M059J (cell line): ENCODE measurements around the gene ITGB3. TPM values are rescaled to one million over a fixed set of nuclear protein-coding genes. Genes with fewer than 3 reads are reported as not detected.
"Not testable (repeated sequence)": the region's sequence is repeated elsewhere in the genome, so short reads cannot be mapped to it uniquely, and the experiment has no call there.

ENCODE experiments used
- DNase-seq: peaks from one replicate; pipeline ENCODE4 v3.0.0-alpha.2; 2012; ENCODE audit warnings: low read depth
- total RNA-seq: library from RNA; depleted of rRNA; stranded (reverse); fragments of >200 nt; shearing (Covaris generic); gene quantifications from 2 replicates; pipeline ENCODE4 v1.2.3, GENCODE V29; 2014

Gene ITGB3
- total RNA-seq, 1 experiment from 2014 or later = 3.1 TPM

DNA sequence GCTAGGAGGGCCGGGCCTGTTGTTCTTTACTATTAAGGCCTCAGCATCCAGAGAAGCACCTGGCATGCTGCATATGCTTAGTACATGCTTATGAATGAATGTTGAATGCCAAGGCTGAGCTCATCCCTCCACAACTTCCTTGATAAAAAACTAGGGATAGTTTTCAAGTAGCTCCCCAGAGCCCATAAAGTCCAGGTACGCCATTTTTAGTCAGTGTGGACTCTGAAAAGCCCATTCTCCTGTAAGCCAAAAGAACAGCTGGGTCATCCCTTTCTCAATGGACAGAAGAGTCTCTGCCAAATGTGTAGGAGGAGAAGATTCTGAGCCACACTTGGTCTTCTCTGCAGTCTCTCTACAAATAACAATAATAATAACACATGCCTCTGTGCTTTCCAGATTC, 8.9 kb upstream of the ITGB3 start:
- DNase-seq = no peak

DNA sequence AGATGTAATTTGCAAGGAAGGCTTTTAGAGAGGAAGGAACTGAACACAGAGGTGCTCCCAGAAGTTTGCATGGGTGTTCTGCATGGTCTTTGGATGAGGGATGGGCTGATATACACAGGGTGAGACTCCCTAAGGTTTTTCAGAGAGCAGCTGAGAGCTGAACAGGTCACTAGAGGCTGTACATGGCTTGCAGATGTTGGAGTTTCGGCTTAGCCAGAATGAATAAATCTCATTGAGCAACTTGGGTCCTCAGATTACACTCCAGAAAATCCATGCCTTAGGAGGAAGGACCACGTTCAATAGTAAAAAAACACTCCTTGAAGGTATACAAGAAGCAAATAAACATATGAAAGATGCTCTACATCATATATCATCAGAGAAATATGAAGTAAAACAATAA, 7.5 kb upstream of the ITGB3 start:
- no peak for DNase-seq

DNA sequence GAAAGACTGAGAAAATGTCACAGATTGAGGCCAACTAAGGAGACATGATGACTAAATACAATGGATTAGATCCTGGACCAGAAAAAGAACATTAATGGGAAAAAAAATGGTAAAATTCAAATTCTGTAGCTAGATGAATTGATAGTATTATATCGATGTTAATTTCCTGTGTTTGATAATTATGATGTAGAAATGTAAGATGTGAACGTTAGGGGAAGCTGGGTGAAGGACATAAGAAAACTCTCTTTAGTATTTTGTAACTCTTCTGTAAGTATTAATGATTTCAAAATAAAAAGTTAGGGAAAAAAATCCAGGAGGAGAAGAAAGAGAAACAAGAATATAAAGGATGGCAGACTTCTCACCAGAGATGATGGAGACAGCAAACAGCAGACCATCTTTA, 2.8 kb upstream of the ITGB3 start:
- no peak for DNase-seq

DNA sequence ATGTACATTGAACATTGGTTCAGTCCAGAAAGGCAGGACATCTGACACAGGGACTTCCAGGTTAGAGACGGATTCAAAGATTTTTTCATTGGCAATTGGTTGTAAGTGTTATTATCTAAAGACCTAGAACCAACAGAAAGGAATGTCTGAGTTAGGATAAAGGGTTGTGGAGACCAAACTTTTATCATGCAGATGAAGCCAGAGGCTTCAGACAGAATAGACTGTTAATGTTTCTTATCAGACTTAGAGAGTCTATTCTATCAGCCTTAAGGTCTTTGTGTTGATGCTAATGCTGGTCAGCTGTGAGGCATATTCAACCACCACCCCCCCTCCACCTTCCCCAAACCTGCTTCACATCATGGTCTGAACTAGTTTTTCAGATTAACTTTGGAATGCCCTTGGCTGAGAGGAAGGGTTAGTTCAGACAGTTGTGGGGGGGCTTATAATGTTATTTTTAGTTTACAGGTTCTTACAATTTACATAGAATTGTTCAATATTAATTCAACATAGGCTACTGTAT, 2.1 kb upstream of the ITGB3 start:
- no peak for DNase-seq

DNA sequence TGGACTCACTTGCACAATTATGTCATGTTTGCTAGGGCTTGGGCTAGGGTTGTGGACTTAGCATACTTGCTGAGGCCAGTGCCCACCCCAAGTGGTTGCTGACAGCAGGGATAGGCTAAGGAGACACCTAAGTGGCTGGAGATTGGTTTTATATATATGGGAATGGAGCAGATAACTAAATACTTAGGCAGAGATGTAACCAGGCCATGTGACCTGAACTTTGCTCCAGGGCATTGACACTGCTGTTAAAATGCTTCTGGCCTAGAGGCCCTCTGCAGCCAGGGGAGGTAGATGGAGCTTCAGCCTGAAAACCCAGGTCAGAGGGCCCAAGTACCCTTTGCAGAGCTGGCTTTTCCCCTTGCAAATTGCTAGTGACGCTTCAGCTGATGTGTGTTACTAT, 1.4 kb upstream of the ITGB3 start:
- DNase-seq = peak; percentile 69

DNA sequence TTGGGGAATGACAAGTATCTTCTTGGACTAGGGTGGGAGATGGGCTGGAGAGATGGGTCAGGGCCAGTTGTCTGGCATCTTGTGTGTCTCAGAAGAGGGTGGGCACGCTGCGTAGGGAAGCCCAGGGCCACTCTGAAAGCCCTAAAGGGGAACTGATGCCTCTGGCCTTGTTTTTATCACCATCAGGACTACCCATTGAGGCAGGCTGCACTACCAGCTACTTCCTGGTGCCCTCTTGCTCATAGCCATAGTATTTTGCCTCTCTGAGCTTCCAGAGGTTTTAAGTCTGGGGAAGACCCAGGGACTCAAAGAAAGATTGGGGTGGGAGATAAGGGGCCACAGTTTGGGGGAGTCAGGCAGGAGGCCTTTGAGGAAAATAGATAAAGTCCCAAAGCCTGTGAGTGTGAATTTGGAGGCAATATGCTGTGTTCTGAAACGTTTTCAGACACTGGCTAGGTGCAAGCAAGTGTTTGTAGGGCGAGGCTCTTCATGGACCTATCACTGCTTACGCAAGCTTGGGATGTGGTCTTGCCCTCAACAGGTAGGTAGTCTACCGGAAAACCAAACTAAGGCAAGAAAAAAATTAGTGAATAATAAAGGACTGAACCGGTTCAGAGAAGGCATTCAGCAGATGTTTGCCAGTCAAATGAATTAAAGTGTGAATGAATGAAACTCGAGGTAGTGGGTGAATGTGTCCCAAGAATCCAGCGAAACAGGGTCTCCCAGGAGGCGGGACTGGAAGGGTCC, 688 bp upstream of the ITGB3 start:
- no peak for DNase-seq

DNA sequence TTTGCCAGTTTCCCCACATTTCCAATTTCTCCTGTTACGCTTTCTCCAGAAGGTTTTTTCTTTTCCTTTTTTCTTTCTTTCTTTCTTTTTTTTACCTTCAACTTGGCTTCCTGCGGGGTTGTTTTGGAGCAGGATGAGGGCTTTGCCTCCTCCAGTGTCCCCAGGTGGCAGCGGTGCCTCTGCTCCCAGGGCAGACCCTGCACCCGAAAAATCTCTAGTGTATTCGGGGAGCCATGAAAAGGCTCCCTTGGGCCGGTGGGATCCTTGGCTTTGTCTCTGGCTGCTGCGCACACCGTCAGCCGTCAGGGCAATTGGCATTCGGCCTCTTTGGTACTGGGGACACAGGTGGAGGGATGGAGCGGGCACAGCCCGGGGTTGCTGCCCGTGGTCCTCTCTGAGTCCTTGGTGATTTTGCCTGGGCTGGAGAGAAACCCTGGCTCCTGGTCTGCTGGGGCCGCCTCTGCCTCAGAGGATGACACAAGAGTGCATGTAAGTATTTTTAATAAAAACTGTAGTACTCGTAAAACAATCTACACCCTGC, 846 bp downstream of the ITGB3 start:
- no peak for DNase-seq

DNA sequence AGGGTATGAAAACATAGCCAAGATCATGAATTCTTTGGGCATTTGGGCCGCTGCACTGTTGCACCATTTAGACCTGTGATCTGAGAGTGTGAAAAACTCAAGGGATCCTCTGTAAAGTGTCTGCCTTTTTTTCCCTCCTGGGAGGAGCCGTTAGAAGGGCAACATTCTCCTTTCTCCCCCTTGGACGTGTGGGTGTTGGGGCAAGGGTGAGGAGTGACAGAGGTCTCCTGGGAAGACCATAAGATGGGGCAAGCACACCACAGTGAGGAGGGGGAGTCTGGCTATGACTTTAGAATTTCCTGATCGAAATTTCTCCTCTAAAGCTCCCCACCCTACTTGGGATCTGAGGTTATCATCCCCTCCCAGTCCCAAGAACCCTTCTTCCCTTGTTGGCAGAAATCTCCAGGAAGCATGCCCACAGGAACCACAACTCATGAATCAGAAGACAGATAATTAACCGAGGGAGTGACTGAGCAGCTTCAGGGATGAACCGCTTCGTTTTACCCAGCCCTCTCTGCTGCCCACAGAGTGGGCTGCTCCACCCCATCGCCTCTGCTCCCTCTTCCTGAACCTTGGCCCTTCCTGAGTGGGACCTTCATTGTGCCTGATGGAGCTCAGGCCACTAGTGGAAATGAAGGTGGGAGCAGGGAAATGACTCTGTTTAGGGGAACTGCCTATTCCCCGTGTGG, 4.2 kb downstream of the ITGB3 start:
- DNase-seq = peak; percentile 94

DNA sequence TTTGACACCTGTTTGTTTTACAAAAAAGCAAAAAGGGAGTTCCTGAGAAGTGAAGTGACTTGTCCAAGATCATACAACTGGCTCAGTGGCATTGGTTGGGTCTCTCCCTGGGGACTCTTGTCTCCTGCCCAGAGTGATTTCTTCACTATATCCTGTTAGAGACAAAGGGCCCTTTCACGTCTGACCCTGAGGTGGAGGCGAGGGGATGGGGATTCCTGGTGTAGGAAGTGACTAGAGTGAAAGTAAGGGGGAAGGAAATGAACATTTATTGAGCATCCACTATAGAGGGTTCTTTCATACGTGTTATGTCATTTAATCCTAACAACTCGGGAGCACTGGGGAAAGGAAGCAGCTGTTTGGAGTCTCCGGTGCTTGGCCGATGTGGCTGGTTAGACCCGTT, 9.0 kb downstream of the ITGB3 start:
- no peak for DNase-seq

DNA sequence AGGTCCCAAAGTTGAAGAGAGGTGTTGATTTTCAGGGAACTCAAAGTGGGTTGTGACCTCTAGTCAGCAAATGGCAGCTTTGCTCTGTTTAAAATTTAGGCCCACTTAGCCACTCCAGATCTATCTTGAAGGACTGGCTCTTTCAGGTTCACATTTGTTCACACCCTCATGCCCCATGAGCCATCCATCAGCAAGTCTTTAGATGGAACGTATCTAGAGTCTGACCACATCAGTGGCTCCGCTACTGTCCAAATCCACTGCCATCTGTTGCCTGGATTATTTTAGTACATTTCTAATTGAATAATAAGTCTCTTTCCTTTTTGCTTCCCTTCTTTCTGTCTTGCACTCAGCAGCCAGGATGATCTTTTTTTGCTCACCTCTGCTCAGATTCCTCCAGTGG, 10.5 kb downstream of the ITGB3 start:
- no peak for DNase-seq

DNA sequence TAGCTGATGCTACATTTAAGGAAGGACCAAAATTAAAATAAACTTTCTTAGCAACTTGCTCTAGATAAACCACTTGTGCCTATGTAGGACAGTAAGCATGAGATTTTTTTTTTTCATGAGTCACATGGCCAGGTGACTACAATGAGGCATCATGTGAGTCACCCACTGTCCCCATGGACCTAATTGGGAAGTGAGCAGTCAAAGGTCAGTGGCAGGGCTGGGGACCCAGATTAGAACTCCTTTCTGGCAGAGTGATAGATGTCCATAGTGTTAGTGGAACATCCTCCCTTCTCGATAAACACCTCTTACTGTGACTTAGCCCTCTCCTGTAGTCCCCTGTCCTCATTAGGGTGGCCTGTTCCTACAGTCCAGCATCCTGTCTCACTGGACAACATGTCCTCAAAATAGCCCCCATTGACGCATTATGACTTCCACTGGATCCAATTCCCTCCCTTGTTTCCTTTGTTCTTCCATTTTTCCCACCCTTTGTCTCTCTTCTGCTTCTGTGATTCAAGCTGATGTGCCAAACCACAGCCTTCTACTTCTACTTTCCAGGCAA, 12.4 kb downstream of the ITGB3 start:
- DNase-seq = peak; percentile 87

DNA sequence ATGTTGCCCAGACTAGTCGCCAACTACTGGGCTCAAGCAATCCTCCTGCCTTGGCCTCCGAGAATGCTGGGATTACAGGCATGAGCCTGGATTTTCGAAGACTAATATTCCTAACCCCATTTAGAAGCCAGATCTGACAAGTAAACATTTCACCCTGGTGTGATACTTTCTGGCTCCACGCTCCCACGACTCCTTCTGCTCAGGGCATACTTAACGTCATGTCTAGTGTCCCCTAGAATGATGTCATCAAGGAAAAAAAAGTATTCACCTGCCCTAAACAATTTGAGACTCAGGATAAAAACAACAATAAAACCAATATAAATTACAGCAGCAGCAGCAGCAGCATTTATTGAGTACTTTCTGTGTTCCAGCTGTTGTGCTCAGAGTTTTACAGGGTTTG, 13.2 kb downstream of the ITGB3 start:
- DNase-seq = peak; percentile 59

DNA sequence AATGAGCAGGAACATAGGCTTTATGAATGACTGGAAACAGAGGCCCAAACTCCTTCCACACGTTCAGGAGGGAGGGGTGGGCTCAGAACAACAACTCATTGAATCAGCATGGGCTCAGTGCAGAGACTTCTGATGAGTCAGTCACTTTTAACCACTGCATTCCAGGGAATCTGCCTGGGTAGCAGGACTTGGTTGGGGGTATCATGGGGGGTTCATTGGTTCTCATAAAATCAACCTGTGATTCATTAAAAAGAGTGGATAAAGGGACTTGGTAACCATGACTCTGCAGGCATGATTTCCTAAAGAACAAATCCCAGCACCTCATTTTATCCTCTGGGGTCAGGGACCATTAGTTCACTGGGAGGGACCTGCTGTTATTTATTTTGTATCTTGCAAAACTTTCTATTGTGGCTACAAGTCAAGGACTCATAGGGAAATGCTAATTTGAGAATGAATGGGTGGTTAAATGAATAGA, 13.8 kb downstream of the ITGB3 start:
- DNase-seq = peak; percentile 98

DNA sequence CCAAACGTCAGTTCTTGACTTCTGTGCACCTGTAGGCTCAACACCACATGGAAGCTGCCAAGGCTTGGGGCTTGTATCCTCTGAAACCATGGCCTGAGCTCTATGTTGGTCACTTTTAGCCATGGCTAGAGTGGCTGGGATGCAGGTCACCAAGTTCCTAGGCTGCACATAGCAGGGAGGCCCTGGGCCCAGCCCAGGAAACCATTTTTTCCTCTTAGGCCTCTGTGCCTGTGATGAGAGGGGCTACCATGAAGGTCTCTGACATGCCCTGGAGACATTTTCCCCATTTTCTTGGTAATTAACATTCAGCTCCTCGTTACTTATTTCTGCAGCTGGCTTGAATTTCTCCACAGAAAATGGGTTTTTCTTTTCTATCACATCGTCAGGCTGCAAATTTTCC, 15.3 kb downstream of the ITGB3 start:
- not testable (repeated sequence) for DNase-seq

DNA sequence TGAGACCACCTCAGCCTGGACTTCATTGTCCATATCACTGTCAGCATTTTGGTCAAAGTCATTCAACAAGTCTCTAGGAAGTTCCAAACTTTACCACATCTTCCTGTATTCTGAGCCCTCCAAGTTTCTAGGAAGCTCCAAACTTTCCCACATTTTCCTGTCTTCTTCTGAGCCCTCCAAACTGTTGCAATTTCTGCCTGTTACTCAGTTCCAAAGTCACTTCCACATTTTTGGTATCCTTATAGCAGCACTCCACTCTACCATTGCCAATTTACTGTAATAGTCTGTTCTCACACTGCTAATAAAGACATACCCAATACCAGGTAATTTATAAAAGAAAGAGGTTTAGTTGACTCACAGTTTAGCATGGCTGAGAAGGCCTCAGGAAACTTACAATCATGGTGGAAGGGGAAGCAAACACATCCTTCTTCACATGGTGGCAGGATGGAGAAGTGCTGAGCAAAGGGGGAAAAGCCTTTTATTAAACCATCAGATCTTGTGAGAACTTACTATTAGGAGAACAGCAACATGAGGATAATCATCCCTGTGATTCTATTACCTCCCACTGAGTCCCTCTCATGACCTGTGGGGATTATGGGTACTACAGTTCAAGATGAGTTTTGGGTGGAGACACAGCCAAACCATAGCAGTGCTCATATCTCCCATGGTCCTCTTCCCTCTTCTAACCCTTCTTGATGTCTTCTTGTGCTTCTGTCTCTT, 16.1 kb downstream of the ITGB3 start:
- not testable (repeated sequence) for DNase-seq

DNA sequence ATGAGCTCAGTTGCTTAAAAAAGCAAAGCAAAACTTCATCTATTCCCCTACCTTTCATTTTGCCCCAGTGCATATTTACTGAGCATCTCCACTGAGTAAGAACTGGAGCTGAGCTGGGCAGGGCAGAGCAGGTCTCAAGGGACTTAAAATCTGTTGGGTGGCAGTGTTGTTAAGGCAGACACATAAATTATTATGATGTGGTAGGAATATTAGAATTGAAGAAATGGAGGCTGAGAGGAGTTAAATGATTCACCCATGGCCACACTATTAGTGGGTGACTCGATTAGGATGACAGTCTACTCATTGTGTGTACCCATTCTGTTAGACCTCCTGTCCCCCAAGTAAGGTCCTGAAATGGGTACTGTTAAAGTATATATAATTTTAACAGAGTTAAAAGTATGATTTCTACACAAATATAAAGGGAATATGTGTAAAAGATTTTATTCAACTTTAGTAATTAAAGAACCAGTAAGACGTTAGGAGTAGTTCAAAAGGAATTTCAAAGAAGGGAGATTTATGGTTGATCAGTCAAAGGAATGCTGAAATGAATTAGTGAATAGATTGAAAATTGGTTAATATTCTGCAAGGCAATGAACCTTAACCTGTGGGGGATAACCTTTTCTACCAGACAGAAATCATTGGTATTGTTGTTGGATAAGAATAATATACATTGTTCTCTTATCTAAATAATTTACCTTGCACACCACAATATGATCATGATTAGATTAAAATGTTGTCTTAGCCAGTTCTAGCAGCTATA, 17.5 kb downstream of the ITGB3 start:
- no peak for DNase-seq

DNA sequence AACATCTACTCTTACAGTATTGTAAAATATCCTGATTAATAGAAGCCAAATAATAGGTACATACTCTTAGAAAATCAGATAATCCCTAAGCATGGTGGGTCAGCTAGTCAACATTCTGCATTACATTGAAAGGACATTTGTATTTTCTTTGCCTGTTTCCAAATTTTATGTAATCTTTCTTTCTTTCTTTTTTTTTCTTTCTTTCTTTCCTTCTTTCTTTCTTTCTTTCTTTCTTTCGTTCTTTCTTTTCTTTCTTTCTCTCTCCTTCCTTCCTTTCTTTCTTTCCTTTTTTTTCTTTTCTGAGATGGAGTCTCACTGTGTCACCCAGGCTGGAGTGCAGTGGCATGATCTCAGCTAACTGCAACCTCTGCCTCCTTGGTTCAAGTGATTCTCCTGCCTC, 18.9 kb downstream of the ITGB3 start:
- no peak for DNase-seq

DNA sequence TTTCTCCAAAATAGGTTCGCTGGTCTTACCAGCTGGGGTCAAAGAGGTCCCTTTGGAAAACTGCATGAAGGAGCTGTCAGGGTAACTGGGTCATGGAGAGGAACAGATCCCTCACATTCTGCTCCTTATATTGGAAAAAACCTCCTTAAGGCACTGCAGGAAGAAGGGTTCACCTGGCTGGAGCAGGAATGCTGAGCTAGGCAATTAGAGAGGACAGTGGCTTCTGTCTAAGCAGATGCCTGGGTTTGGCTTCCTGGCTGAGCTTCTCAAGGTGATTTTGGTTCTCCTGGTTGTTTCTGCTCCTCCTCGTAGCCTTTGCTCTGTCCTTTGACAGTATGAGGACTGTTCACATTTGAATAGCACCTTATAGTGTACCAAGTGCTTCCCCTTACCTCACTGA, 19.6 kb downstream of the ITGB3 start:
- DNase-seq = no peak

DNA sequence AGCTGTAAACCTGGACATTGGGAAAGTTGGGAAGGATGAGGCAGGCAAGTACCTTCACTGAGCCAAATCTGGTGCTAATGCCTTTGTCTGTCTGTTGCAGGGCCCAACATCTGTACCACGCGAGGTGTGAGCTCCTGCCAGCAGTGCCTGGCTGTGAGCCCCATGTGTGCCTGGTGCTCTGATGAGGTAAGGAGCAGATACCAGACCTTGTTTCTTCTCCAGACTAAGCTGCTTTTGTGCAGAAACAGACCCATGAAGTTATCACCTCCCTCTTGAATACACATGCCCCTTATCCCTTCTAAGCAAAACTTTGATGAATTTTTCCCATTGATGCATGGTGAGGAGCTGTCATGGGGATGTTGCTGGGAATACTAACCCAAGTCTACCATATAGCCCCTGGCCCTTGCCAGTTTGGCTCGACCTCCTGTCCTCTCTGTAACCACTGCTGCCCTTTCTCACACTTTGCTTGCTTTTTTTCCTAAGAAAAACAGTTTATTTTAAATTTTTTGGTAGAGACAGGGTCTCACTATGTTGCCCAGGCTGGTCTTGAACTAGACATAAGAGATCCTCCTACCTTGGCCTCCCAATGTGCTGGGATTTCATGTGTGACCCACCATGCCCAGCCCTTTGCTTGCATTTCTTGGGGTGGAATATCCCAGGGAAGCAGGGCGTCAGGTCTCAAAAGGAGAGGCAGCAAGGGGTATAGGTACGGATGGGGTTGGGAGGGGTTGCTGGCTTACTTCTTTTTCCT, 20.9 kb downstream of the ITGB3 start:
- no peak for DNase-seq

DNA sequence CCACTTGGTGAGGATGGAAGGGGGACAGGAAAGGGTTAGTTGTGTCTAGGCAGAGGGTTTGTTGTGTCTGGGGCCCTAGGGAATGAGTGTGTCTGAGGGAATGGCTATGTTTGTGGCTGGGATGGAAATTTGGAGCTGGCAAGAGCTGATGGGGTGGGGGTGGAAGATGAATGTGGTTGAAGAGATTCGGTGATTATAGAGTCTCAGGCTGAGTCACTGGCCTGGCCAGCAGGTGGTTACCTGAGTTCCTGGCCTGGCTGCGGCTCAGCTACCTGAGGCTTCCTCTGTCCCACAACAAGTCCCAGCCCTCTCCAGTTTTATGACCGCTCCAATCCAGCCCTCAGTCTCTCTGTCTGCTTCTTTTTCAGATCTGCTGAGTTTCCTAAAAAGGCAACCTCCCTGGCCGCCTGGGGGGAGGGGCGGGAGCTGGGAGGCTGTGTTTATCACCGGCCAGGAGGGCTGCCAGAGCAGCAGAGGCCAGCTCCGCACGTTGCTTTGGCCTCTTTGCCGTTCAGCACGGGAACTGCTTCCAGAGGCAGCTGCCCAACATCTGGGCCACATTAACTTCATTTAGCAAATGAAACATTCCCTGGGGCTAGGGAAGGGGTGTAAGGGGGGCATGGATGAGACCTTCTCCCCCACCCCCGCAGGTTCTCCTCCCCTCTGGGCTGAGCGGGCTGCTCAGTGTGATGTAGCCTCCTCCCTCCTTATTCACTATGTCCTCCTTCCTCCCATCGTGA, 21.8 kb downstream of the ITGB3 start:
- DNase-seq = peak; percentile 81
